Upper lobe of right lung (tissue), 1 donor: ENCODE measurements around the gene MYO1H. TPM values are rescaled to one million over a fixed set of nuclear protein-coding genes. Genes with fewer than 3 reads are reported as not detected.

Experiments
- ATAC-seq: fragments of 200-7000 bp; cut with Tn5 transposase; one replicate; pipeline ENCODE4 v1.9.1; 2020; ENCODE audit warnings: mild to moderate bottlenecking, moderate library complexity
- DNase-seq: peaks from one replicate; pipeline ENCODE4 v3.0.0-alpha.2; 2020
- H3K27ac ChIP-seq: fragments of 200-600 bp; one replicate; pipeline ENCODE4 v1.8.0; 2022
- H3K27me3 ChIP-seq: fragments of 200-600 bp; one replicate; pipeline ENCODE4 v1.8.0; 2022; ENCODE audit warnings: mild to moderate bottlenecking
- H3K36me3 ChIP-seq: fragments of 200-600 bp; one replicate; pipeline ENCODE4 v1.8.0; 2022
- H3K4me1 ChIP-seq: fragments of 200-600 bp; one replicate; pipeline ENCODE4 v1.8.0; 2022
- H3K4me3 ChIP-seq: fragments of 200-600 bp; one replicate; pipeline ENCODE4 v1.8.0; 2022; ENCODE audit warnings: mild to moderate bottlenecking
- H3K9me3 ChIP-seq: fragments of 200-600 bp; one replicate; pipeline ENCODE4 v1.8.0; 2022
- intact Hi-C: fragments of 100-400 bp; cut with DNase I; formaldehyde crosslinking; loops from one replicate; pipeline ENCODE4 v1.11.0; 2022
- total RNA-seq: library from RNA; stranded (reverse); fragmentation: NEBNext Ultra II Directional; extraction: Animal tissue kit (Norgen Biotek cat#: 25700); gene quantifications from one replicate; pipeline ENCODE4 v1.2.1, GENCODE V29; 2021
- TF ChIP-seq, protein P1 (sequence below): fragments of 200-600 bp; IDR thresholded peaks from one replicate; pipeline ENCODE4 v1.8.0; 2022; ENCODE audit warnings: antibody characterized with exemption
- donor health status: DM: no; HTN: yes; CAD: no; lungs with severe emphysema.

MYO1H gene
- total RNA-seq, 1 donor from 2014 or later, result 0.64 TPM

DNA sequence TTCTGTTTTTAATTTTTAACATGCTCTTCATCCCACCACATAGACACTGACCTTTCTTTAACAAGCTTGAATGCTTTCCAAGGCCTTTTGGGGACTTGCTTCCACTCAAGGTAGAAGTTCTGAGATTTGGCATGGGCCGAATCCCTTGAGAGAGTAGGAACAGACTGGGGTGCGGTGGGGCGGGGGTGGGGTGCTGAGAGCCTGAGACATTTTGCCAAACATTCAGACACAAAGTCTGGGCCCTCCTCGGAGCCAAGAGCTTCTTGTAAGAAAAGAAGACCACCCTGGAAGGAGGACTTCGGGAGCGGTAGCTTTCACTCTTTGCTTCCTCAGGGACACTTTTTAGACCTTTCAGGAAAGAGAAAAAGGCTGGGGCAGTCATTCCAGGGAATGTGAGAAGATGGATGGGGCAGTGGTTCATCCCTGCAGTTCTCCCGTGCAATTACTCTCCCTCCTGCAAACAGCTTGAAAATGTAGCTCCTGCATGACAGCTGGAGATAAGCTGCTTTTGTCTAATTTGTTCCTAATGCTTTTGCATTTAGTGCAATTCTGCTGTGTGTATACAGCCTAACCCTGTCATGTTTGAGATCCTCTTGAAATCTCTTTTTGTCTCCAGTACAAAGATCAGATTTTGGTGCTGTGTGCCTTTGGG, 16.3 kb upstream of the MYO1H start:
- no peak for ATAC-seq
- intact Hi-C loops, result no loop called here
- DNase-seq, result no peak

DNA sequence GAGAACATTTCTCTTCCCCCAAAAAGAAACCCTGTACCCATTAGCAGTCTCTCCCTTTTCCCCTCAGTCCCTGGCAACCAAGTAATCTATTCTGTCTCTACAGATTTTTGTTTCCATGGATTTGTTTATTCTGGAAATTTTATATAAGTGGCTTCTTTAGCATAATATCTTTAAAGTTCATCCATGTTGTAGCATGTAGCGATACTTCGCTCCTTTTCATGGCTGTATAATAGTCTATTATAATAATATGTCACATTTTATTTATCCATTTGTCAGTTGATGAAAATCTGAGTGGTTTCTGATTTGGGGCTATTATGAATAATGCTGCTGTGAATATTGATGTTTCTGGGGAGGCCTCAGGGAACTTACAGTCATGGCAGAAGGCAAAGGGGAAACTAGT, 12.8 kb upstream of the MYO1H start:
- H3K4me3 ChIP-seq, result no peak overlapping the region
- DNase-seq (no peak), ATAC-seq (no peak)
- intact Hi-C loops, result no loop called here
- H3K4me1 ChIP-seq, result no peaks in the 10 kb centered on the region
- TF ChIP-seq, protein P1, sequence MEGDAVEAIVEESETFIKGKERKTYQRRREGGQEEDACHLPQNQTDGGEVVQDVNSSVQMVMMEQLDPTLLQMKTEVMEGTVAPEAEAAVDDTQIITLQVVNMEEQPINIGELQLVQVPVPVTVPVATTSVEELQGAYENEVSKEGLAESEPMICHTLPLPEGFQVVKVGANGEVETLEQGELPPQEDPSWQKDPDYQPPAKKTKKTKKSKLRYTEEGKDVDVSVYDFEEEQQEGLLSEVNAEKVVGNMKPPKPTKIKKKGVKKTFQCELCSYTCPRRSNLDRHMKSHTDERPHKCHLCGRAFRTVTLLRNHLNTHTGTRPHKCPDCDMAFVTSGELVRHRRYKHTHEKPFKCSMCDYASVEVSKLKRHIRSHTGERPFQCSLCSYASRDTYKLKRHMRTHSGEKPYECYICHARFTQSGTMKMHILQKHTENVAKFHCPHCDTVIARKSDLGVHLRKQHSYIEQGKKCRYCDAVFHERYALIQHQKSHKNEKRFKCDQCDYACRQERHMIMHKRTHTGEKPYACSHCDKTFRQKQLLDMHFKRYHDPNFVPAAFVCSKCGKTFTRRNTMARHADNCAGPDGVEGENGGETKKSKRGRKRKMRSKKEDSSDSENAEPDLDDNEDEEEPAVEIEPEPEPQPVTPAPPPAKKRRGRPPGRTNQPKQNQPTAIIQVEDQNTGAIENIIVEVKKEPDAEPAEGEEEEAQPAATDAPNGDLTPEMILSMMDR, result no peak
- no peaks in the 10 kb centered on the region for H3K27me3 ChIP-seq
- H3K27ac ChIP-seq, result no peak overlapping the region
- H3K9me3 ChIP-seq, result no peaks in the 10 kb centered on the region
- H3K36me3 ChIP-seq, result no peaks in the 10 kb centered on the region

More for the DNA sequence above, 16.3 kb upstream of the MYO1H start:
- Histone ChIP-seq H3K27ac (no peak overlapping the region), H3K27me3 (peaks cover 14% of the 10 kb centered on the region), H3K36me3 (no peaks in the 10 kb centered on the region), H3K4me3 (no peak overlapping the region), H3K9me3 (no peaks in the 10 kb centered on the region), H3K4me1 (no peaks in the 10 kb centered on the region)
- TF ChIP-seq, protein P1, result no peak

DNA sequence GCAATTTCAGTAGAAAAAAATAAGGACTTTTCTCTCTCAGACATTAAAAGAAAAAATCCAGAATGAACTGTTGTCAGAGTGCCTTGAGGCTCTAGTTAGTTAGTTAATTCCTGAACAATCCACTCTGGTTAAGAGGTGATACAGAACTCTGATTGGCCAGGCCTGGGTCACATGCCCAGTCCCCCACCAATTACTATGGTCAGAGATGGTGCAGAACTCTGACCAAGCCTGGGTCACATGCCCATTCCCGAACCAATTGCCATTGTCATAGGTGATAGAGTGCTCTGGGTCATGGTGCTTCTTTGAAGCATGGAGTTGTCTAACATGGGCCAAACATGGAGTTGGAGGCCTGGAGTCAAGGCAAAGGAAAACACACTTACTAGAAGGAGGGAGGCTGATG, 11.1 kb upstream of the MYO1H start:
- H3K4me1 ChIP-seq, result no peaks in the 10 kb centered on the region
- H3K9me3 ChIP-seq, result no peaks in the 10 kb centered on the region
- TF ChIP-seq, protein P1, result no peak
- H3K27ac ChIP-seq, result no peak overlapping the region
- H3K27me3 ChIP-seq, result no peaks in the 10 kb centered on the region
- intact Hi-C loops, result no loop called here
- ATAC-seq, result no peak
- DNase-seq, result no peak
- no peak overlapping the region for H3K4me3 ChIP-seq
- H3K36me3 ChIP-seq, result no peaks in the 10 kb centered on the region

DNA sequence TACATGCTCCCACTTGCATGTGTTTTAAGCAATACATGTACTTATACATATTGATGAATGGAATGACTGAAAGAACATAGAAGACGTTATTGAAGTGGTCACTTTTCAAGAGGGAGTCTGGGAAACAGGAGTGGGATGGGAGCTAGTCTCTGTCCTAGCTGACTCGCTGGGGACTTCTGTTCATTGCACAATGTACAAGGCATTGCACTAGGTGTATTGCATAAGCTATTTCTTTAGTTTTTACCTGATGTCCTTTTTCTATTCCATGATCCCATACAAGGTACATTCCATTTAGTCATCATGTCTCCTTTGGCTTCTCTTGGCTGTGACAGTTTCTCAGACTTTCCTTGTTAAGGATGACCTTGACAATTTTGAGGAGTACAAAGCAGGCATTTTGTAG, 4.0 kb upstream of the MYO1H start:
- Histone ChIP-seq H3K4me1 (no peaks in the 10 kb centered on the region), H3K27ac (no peak overlapping the region), H3K4me3 (no peak overlapping the region), H3K9me3 (no peaks in the 10 kb centered on the region), H3K36me3 (no peaks in the 10 kb centered on the region), H3K27me3 (peaks cover 5% of the 10 kb centered on the region)
- DNase-seq (no peak), ATAC-seq (no peak)
- TF ChIP-seq, protein P1, result no peak
- intact Hi-C loops, result no loop called here

DNA sequence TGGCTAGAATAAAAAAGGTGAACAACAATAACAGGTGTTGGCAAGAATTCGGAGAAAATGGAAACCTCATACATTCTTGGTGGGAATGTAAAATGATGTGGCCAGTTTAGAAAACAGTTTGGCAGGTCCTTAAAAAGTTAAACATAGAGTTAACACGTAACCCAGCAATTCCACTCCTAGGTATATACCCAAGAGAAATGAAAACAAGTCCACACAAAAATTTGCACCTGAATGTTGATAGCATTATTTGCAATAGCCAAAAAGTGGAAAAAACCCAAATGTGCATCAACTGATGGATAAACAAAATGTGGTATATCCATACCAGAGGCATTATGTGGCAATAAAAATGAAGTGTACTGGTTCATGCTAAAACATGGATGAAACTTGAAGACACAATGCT, 2.3 kb upstream of the MYO1H start:
- intact Hi-C loops, result no loop called here
- ATAC-seq, result no peak
- Histone ChIP-seq H3K27me3 (peaks cover 5% of the 10 kb centered on the region), H3K27ac (no peak overlapping the region), H3K9me3 (no peaks in the 10 kb centered on the region), H3K4me1 (no peaks in the 10 kb centered on the region), H3K36me3 (no peaks in the 10 kb centered on the region), H3K4me3 (no peak overlapping the region)
- DNase-seq, result no peak
- TF ChIP-seq, protein P1, result no peak

DNA sequence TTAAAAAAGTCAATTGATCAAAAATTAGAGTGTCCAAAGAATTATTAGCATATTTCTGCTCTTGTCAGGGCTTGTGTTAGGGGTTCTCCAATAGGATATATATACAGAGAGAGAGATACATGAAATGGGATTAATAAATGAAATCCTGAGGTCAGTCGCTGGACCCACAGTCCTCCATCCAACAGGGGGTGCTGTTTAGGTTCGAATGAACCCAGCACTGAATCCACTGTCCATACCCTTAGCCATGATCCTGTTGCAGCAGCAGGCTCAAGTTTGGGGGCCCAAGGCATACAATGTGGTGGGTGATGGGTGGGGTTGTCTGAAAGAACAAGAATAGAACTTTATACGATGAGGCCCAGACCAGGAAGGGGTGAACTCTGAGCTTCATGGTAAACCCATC, 780 bp upstream of the MYO1H start:
- H3K4me1 ChIP-seq, result no peaks in the 10 kb centered on the region
- TF ChIP-seq, protein P1, result no peak
- no peaks in the 10 kb centered on the region for H3K36me3 ChIP-seq
- no peaks in the 10 kb centered on the region for H3K9me3 ChIP-seq
- H3K4me3 ChIP-seq, result no peak overlapping the region
- H3K27me3 ChIP-seq, result peaks cover 5% of the 10 kb centered on the region
- ATAC-seq, result no peak
- H3K27ac ChIP-seq, result no peak overlapping the region
- intact Hi-C loops, result no loop called here
- no peak for DNase-seq
